GM12878 (cell line): Measurements from ENCODE around the gene EHBP1. TPM values are rescaled to one million over a fixed set of nuclear protein-coding genes. Genes with fewer than 3 reads are reported as not detected.

Experiments
- ATAC-seq: fragments of 200-7000 bp; cut with Tn5 transposase; 3 replicates; pipeline ENCODE4 v1.9.1; 2020; ENCODE audit warnings: mild to moderate bottlenecking, moderate library complexity
- BruUV-seq: library from RNA; stranded (reverse); fragments of 400-500 nt; replicated peaks from 2 replicates; lab custom pipeline; 2021; lab: Mats Ljungman, UMichigan
- CTCF ChIA-PET: fragments of 300-600 bp; sonication (Branson Sonifier 250); formaldehyde crosslinking; extraction: SDS; loops from one replicate; lab custom pipeline; 2021; ENCODE audit warnings: inconsistent platforms; lab: Yijun Ruan, JAX
- POLR2A ChIA-PET: fragments of 350-600 bp; formaldehyde crosslinking; extraction: SDS; loops from one replicate; lab custom pipeline; 2021; ENCODE audit warnings: inconsistent platforms; lab: Charles Lee
- RAD21 ChIA-PET: fragments of 300-600 bp; sonication (Branson Sonifier 250); formaldehyde crosslinking; loops from one replicate; lab custom pipeline; 2023; ENCODE audit warnings: antibody characterized with exemption; ENCODE audit not compliant: unreplicated experiment; lab: Charles Lee
- SMC1A ChIA-PET: fragments of 300-600 bp; sonication (Branson Sonifier 250); formaldehyde crosslinking; loops from one replicate; lab custom pipeline; 2023; ENCODE audit not compliant: unreplicated experiment, uncharacterized antibody; lab: Charles Lee
- DNase-seq: peaks from one replicate; pipeline ENCODE4 v3.0.0-alpha.2; 2011; ENCODE audit warnings: low read depth, low spot score
- FAIRE-seq: peaks from 3 replicates; lab custom pipeline; 2011; peaks lifted over from hg19 to GRCh38; lab: Jason Lieb, UNC
- H2AFZ ChIP-seq: 2 replicates; pipeline ENCODE4 v1.6.0; 2011; ENCODE audit warnings: low read depth, low read length, control low read depth; ENCODE audit not compliant: control insufficient read depth
- H3K27ac ChIP-seq: 2 replicates; pipeline ENCODE4 v1.5.1; 2011; ENCODE audit warnings: control low read depth; ENCODE audit not compliant: control insufficient read depth, insufficient read depth
- H3K27me3 ChIP-seq, 2 experiments: replicated peaks in 1 of 2; 2 replicates each; pipeline versions ENCODE4 v1.6.0 to v1.6.1; 2011; ENCODE audit warnings: low read length in 1 of 2; ENCODE audit not compliant: control insufficient read depth in 2 of 2, insufficient read depth in 2 of 2
- H3K36me3 ChIP-seq, 2 experiments: 2 replicates each; pipeline ENCODE4 v1.5.1; 2011; ENCODE audit warnings: low read length in 1 of 2; ENCODE audit not compliant: control insufficient read depth in 2 of 2, insufficient read depth in 2 of 2
- H3K4me1 ChIP-seq: 2 replicates; pipeline ENCODE4 v1.6.1; 2011; ENCODE audit warnings: mild to moderate bottlenecking, low read length, moderate library complexity, mixed read lengths; ENCODE audit not compliant: control insufficient read depth, insufficient read depth
- H3K4me2 ChIP-seq: 2 replicates; pipeline ENCODE4 v1.6.0; 2011; ENCODE audit warnings: control low read depth; ENCODE audit not compliant: control insufficient read depth, insufficient read depth
- H3K4me3 ChIP-seq: fragments of 200-600 bp; sonication (generic); 2 replicates; pipeline ENCODE4 v1.5.1; 2016
- H3K79me2 ChIP-seq: 2 replicates; pipeline ENCODE4 v1.6.0; 2011; ENCODE audit warnings: low read length; ENCODE audit not compliant: control insufficient read depth, insufficient read depth
- H3K9ac ChIP-seq: 2 replicates; pipeline ENCODE4 v1.8.0; 2011; ENCODE audit warnings: low read length, control low read depth, mixed read lengths; ENCODE audit not compliant: control insufficient read depth, insufficient read depth
- H3K9me3 ChIP-seq: replicated peaks from 3 replicates; pipeline ENCODE4 v1.5.1; 2011; ENCODE audit warnings: mild to moderate bottlenecking, low read length; ENCODE audit not compliant: control insufficient read depth, insufficient read depth
- H4K20me1 ChIP-seq: 2 replicates; pipeline ENCODE4 v1.6.0; 2011; ENCODE audit not compliant: control insufficient read depth, insufficient read depth
- IRF3 ChIP-seq: fragments of 450-650 bp; IDR thresholded peaks from 2 replicates; pipeline ENCODE4 v1.6.1; 2014; ENCODE audit warnings: mild to moderate bottlenecking
- KDM1A ChIP-seq: fragments of 200-600 bp; sonication (generic); IDR thresholded peaks from 2 replicates; pipeline ENCODE4 v1.6.1; 2016; ENCODE audit warnings: borderline replicate concordance
- MEF2B ChIP-seq: fragments of 450-650 bp; IDR thresholded peaks from 2 replicates; pipeline ENCODE4 v1.6.1; 2018; ENCODE audit warnings: mild to moderate bottlenecking, moderate library complexity; ENCODE audit not compliant: partially characterized antibody, poor library complexity, severe bottlenecking
- POU2F2 ChIP-seq: IDR thresholded peaks from 3 replicates; pipeline ENCODE4 v1.6.1; 2011; ENCODE audit warnings: low read depth, mild to moderate bottlenecking, low read length, borderline replicate concordance
- PRDM15 ChIP-seq: fragments of 450-650 bp; formaldehyde crosslinking; IDR thresholded peaks from 2 replicates; pipeline ENCODE4 v1.4.0; 2020; ENCODE audit warnings: mild to moderate bottlenecking, moderate library complexity
- REST ChIP-seq: IDR thresholded peaks from 2 replicates; pipeline ENCODE4 v1.6.1; 2012; ENCODE audit warnings: mild to moderate bottlenecking, low read depth, low read length
- RUNX3 ChIP-seq: IDR thresholded peaks from 2 replicates; pipeline ENCODE4 v1.6.1; 2012; ENCODE audit warnings: low read length, inconsistent platforms
- SPI1 ChIP-seq: IDR thresholded peaks from 2 replicates; pipeline ENCODE4 v1.6.1; 2011; ENCODE audit warnings: low read depth, mild to moderate bottlenecking, low read length, moderate library complexity, borderline replicate concordance; ENCODE audit not compliant: insufficient read depth
- WGBS: methylation state at CpG from one replicate; pipeline ENCODE4 v1.1.6; 2016; ENCODE audit warnings: low lambda C conversion rate; ENCODE audit not compliant: insufficient replicate concordance, insufficient coverage; ENCODE audit errors: missing lambda C conversion rate; 5-methylcytosine and 5-hydroxymethylcytosine counted together
- in situ Hi-C: fragments of 300-500 bp; cut with MboI; formaldehyde crosslinking; loops from 9 replicates; pipeline ENCODE4 v1.14.3; 2018; ENCODE audit warnings: mixed read lengths
- intact Hi-C: fragments of 100-400 bp; cut with micrococcal nuclease; formaldehyde crosslinking; loops from one replicate; pipeline ENCODE4 v1.14.2; 2022; ENCODE audit not compliant: unreplicated experiment
- polyA plus RNA-seq, 11 experiments: library from polyadenylated mRNA; depleted of rRNA in 4 of 11; unstranded in 6 of 11; stranded (reverse) in 5 of 11; fragments of >200 nt; fragmentation: Nextera tagmentation in 4 of 11; fragmentation: Illumina TruSeq in 1 of 11; extraction: Ambion mirVana in 4 of 11; extraction: Trizol in 1 of 11; gene quantifications; 1 replicate in 1 of 11; 2 replicates in 10 of 11; pipeline versions ENCODE4 v1.2.1 to v1.2.3, GENCODE V29; 2011 to 2016; ENCODE audit warnings: inconsistent platforms in 2 of 11, missing spikeins in 2 of 11, low read depth in 1 of 11
- total RNA-seq, 4 experiments: library from RNA; depleted of rRNA in 3 of 4; stranded (reverse); fragments of >200 nt in 3 of 4; fragmentation: Illumina TruSeq in 1 of 4; extraction: Trizol in 1 of 4; gene quantifications; 2 replicates each; pipeline versions ENCODE4 v1.2.1 to v1.2.3, GENCODE V29; 2013 to 2021

Gene EHBP1
- total and polyA plus RNA-seq, 10 of the 15 experiments (the other 5 are each of a cell fraction or from before 2014, with no cell fraction given), result 5.7 to 26.1 (median 13.6) TPM

GRCh38 chr2:62817995-62818713 lies 112.6 kb downstream of the EHBP1 start (continued):
- no peak for TF ChIP-seq REST
- TF ChIP-seq RUNX3, result no peak
- TF ChIP-seq, all 136 proteins: peak for 0

GRCh38 chr2:62822549-62822948 lies 117.0 kb downstream of the EHBP1 start:
- no TSS peak for BruUV-seq
- ChIA-PET RAD21 (no interaction called here), SMC1A (interaction anchor here (1.0 to 2.0 kb wide), 3 partner anchors 8 to 356 kb away, joined by 3 to 6 read pairs (median 5); no protein-coding TSS in a partner anchor), CTCF (interaction anchor here (1.7 kb wide), 1 partner anchor 35 kb away, joined by 4 read pairs; no protein-coding TSS in a partner anchor), POLR2A (no interaction called here)
- no peaks in the 10 kb centered on the region for H3K79me2 ChIP-seq
- no peak overlapping the region for H3K9ac ChIP-seq
- TF ChIP-seq POU2F2 (no peak), SPI1 (no peak), KDM1A (no peak), IRF3 (no peak), MEF2B (no peak), PRDM15 (CRISPR knock-in tag) (no peak)
- in situ Hi-C loops, result no loop called here
- FAIRE-seq (peak; percentile 54), DNase-seq (no peak), ATAC-seq (no peak)
- H3K4me2 ChIP-seq, result no peak overlapping the region
- no peaks in the 10 kb centered on the region for H4K20me1 ChIP-seq
- 98% methylated on average over 3 of the region's 3 CpGs for WGBS
- no peak overlapping the region for H3K4me3 ChIP-seq
- intact Hi-C loops, result no loop called here
- no peaks in the 10 kb centered on the region for H3K27me3 ChIP-seq
- no peaks in the 10 kb centered on the region for H3K4me1 ChIP-seq
- no peak overlapping the region for H3K27ac ChIP-seq
- H2AFZ ChIP-seq, result no peak overlapping the region
- no peaks in the 10 kb centered on the region for H3K36me3 ChIP-seq
- H3K9me3 ChIP-seq, result no peaks in the 10 kb centered on the region
